IPS-11a (cell line): Measurements from ENCODE around the gene IFNL3.
"Not testable (repeated sequence)": the region's sequence is repeated elsewhere in the genome, so short reads cannot be mapped to it uniquely, and the experiment has no call there.

Experiments
- H3K4me3 ChIP-seq: one replicate; pipeline ENCODE4 v1.5.1; 2013; ENCODE audit warnings: low read depth, low read length, control low read depth

IFNL3 gene

GRCh38 chr19:39244410-39245100 lies at the start of gene IFNL3:
TSS of gene IFNL3 (minus strand) at chr19:39245006. CDS start at chr19:39244967, 39 bp downstream.
- H3K4me3 ChIP-seq = not testable (repeated sequence)

- H3K4me3 ChIP-seq = no peak overlapping the region
Observed at GRCh38 chr19:39293394-39293793, 48.6 kb upstream of the IFNL3 start.

GRCh38 chr19:39284032-39284431 lies 39.2 kb upstream of the IFNL3 start:
- H3K4me3 ChIP-seq = no peak overlapping the region

GRCh38 chr19:39282021-39282420 lies 37.2 kb upstream of the IFNL3 start:
- H3K4me3 ChIP-seq = no peak overlapping the region

GRCh38 chr19:39277598-39277997 lies 32.8 kb upstream of the IFNL3 start:
- H3K4me3 ChIP-seq = no peak overlapping the region

GRCh38 chr19:39276740-39277139 lies 31.9 kb upstream of the IFNL3 start:
- H3K4me3 ChIP-seq = no peak overlapping the region

- no peak overlapping the region for H3K4me3 ChIP-seq
Observed at GRCh38 chr19:39275578-39275977, 30.8 kb upstream of the IFNL3 start.

GRCh38 chr19:39273859-39274258 lies 29.1 kb upstream of the IFNL3 start:
- not testable (repeated sequence) for H3K4me3 ChIP-seq

GRCh38 chr19:39270036-39270871 lies 25.4 kb upstream of the IFNL3 start:
- no peak overlapping the region for H3K4me3 ChIP-seq

GRCh38 chr19:39269369-39269768 lies 24.6 kb upstream of the IFNL3 start:
- not testable (repeated sequence) for H3K4me3 ChIP-seq

GRCh38 chr19:39268531-39269223 lies 23.9 kb upstream of the IFNL3 start:
- not testable (repeated sequence) for H3K4me3 ChIP-seq

- not testable (repeated sequence) for H3K4me3 ChIP-seq
Observed at GRCh38 chr19:39268085-39268484, 23.3 kb upstream of the IFNL3 start, which contains the start of gene IFNL2. TSS of gene IFNL2 (plus strand) at chr19:39268396. CDS start at chr19:39268569, 173 bp downstream.

GRCh38 chr19:39265321-39265916 lies 20.6 kb upstream of the IFNL3 start:
- no peak overlapping the region for H3K4me3 ChIP-seq

- no peak overlapping the region for H3K4me3 ChIP-seq
Observed at GRCh38 chr19:39264306-39265290, 19.8 kb upstream of the IFNL3 start.

GRCh38 chr19:39263912-39264305 lies 19.1 kb upstream of the IFNL3 start:
- H3K4me3 ChIP-seq = no peak overlapping the region

- H3K4me3 ChIP-seq = no peak overlapping the region
Observed at GRCh38 chr19:39262496-39262895, 17.7 kb upstream of the IFNL3 start.

- no peak overlapping the region for H3K4me3 ChIP-seq
Observed at GRCh38 chr19:39261704-39262103, 16.9 kb upstream of the IFNL3 start.

GRCh38 chr19:39257227-39257626 lies 12.4 kb upstream of the IFNL3 start:
- H3K4me3 ChIP-seq = no peak overlapping the region

- no peak overlapping the region for H3K4me3 ChIP-seq
Observed at GRCh38 chr19:39254531-39255345, 9.9 kb upstream of the IFNL3 start.
